ENCODE results near the gene MMP10.
A peak's percentile ranks its signal among the peaks of the same experiment; 100 is the strongest.

Gene MMP10

DNA sequence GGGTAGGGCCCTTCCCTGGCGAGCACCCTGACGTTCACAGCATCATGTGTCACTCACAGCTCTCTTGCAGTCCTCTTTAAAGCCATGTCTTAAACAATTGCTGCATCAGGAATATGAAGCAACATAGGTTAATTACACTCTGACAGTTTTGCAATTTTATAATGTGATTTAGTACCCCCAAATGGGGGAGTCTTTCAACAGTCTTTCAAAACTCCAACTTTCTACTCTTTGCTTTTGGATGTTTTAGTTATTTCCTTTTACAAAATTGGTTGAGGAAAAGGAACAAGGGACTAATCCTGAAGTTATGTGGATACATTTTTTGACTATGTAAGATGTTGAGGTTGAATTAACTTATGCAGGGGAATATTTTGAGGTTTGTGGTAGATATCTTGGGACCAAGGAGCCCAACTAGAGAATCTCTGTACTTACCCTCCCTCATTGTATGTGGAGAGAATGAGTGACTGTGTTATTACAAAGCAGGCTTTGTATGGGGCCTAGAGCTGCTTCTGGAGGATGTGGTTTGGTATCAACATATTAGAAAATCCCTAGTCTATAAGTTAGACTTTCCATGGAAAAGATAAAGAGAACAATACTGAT is 55.4 kb downstream of the MMP10 start, which contains the start of gene MMP8:
TSS of gene MMP8 (minus strand) at position 51 of the 597 bp plus-strand sequence. CDS start 99 bp downstream, outside the sequence.
- DNase-seq = peak in 2 of 4 experiments; percentile 14 to 17

DNA sequence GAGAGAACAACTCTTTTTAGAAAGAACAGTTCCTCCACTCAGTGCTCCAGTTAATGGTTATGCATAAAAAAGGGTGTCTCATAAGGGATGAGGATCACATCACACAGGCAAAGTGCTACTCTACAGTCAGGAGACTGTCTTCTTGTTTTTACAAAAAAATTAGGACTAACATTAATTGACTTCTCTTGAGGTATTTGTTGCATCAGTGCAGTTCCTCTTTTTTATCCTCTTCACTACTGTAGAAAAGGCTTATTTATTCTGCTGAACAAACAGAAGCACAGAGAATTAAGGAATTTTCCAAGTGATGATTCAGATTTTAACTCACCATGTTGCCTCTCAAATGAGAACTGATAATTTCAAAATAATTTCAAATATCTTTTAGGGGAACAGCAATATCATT is 57.6 kb downstream of the MMP10 start:
- DNase-seq = peak; percentile 43 to 94 (median 69)

Measured in suppressor macrophage (primary cell).